Activated CD8-positive, alpha-beta memory T cell treated with anti-CD3 and anti-CD28 coated beads, Interleukin-2, amount 50 U/mL, for 1 hour (primary cell): ENCODE data around the gene GOLT1A.

Source experiments
- DNase-seq: peaks from one replicate; pipeline ENCODE4 v3.0.0-alpha.2; 2020; ENCODE audit errors: extremely low read depth

GOLT1A gene, protein sequence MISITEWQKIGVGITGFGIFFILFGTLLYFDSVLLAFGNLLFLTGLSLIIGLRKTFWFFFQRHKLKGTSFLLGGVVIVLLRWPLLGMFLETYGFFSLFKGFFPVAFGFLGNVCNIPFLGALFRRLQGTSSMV

GRCh38 chr1:204213668-204214662 is at the start of gene GOLT1A:
GOLT1A (minus strand) TSS chr1:204213988; CDS start chr1:204213906, 82 bp downstream.
- DNase-seq = no peak

DNA sequence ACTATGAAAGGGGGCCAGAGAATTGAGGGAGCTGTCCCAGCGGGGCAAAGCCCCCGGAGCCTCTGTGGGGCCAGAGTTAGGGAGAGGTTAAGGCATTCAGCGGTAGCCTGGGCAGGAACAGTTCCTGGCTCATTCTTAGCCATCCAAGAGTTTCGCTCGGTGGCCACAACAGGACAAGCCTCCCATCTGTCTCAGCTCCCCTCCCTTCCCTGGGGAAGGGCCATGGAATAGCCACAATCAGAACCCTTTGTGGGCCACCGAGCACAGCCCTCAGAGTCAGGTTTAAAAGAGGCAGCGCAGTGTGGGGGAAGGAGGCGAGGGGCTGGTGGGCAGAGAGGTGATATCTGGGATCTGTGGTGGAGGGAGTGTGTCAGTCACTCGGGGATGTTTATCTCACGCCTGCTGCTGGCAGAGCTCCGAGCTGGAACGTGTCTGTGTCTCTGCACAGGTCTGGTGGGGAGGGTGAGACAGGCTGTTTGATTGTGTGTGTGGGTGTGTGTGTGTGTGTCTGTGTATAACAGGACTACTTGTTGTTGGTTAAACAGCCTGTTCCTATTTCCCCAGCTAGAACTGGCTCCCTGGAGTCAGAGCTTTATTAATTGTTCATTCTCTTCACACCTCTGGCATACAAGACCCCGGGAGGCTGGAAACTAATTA is 49.6 kb upstream of the GOLT1A start:
- no peak for DNase-seq

GRCh38 chr1:204262506-204263253 is 48.9 kb upstream of the GOLT1A start:
- DNase-seq = no peak

DNA sequence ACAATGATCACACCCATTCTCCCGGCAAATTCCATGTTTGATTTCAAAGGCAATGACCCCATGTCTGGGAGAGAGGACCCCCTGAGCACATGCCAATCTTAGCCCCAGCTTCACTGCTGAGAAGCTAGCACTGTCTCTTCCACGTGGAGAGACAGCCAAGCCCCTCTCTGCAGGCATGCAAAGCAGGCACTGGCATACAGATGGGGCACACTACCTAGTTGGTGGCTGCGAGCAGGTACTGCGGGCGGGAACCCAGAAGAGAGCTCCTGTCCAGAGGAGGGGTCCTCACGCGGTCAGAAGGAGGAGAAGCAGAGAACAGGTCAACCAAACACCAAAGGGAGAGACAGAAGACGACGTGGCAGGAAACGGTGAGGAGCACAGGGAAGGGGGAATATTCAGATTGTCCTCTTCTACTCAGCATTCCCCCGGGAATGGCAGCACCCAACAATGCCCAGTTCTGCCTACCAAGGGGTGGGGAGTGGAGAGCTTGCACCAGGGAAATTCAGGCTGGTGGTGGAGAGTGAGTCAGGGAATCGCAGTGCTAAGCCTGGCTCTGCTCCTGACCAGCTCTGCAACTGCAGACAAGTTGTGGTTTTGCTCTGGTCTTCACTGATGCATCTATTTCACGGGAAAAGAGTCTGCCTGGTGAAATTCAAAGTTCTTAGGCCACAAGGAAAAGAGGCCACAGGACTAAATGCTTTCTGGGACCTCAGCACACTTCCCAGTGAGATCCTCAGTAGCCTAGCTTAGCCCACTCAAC is 48.1 kb upstream of the GOLT1A start:
- no peak for DNase-seq

GRCh38 chr1:204261266-204261665 is 47.5 kb upstream of the GOLT1A start:
- DNase-seq = no peak

DNA sequence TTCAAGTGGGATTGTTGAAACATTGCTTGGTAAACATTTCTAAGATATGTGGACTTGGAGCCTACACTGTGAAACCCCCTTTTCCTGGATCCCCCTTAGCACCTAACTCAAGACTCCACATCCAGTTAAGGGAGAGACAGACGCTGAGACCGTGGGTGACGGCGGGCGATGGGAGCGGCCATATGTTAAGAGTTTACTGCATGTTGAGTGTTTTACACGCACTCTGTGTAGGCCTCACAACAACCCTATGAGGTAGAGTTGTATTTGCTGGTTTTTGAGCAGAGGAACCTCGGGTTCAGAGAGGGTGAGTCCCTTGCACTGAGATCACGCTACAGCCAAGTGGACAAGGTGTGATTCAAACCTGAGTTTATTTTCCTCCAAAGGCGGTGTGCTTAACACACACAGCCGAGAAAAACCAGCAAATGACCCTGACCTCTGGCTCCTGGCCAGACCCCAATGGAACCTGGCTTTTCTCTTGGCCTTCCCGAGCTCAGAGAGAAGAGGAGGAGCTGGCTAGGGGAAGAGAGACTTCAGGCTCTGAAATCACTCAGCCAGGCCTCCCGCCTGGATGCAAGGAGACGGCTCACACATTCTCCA is 46.9 kb upstream of the GOLT1A start:
- no peak for DNase-seq

- no peak for DNase-seq
Measured at GRCh38 chr1:204259782-204260181, 46.0 kb upstream of the GOLT1A start.

DNA sequence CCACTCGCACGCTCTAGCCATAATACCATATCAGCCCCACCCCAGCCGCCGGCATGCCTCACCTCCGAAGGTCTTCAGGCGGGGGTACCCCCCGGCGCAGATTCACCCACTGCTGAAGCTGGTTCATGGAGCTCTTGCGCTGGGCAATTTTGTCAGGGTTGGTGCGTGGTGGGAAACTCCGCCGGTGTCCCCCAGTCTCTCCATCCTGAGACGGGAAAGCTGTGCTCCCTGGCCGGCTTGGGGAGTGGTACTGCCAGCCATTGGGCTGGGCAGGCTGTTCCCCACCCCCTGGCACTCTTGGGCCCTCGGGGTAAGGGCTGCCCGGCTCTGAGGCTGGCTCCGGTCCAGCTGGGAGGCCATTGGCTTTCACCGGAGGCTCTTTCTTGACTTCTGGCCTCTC is 45.4 kb upstream of the GOLT1A start:
- DNase-seq = no peak

GRCh38 chr1:204258213-204259115 is 44.7 kb upstream of the GOLT1A start:
- DNase-seq = no peak

GRCh38 chr1:204257446-204257845 is 43.7 kb upstream of the GOLT1A start:
- DNase-seq = no peak

DNA sequence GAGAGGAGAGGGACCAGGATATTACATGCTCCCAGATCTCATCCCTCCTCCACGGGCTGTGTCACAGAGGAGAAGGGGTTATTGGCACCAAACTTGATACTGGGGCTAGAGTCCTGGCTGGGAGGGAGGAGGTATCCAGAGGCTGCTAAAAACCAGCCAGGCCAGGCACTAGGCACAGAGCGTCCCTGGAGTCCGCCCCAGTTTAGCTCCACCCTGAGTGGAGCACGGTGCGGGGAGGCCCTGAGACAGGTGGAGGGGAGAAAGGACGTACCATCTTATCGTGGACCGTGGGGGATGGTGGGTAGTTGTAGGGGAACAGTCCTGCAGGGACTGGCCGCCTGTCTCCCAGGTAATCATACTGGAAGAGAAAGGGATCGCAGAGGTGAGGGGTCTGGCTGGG is 42.7 kb upstream of the GOLT1A start:
- no peak for DNase-seq

DNA sequence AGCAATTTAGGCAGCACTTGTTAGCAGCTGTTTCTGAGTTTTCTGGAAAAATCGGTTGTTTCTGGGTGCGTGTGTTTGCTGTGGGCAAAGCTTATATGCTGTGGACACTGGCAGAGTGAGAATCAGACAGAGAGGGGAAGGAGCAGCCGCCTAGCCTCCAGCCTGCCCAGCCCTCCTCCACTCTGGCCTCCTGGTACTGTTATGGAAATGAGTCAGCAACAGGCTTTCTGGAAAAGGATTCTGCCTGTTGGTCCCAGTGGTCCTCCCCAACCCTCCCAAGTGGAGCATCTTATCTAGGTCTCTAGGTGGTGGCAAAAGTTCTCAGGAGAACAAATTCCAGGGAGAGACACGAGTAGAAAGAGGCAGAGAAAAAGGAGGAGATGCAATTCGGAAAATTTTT is 42.2 kb upstream of the GOLT1A start:
- DNase-seq = no peak

GRCh38 chr1:204255225-204255624 is 41.4 kb upstream of the GOLT1A start:
- DNase-seq = no peak

- no peak for DNase-seq
Measured at GRCh38 chr1:204254031-204254661, 40.4 kb upstream of the GOLT1A start.

GRCh38 chr1:204251926-204252689 is 38.3 kb upstream of the GOLT1A start:
- DNase-seq = no peak

DNA sequence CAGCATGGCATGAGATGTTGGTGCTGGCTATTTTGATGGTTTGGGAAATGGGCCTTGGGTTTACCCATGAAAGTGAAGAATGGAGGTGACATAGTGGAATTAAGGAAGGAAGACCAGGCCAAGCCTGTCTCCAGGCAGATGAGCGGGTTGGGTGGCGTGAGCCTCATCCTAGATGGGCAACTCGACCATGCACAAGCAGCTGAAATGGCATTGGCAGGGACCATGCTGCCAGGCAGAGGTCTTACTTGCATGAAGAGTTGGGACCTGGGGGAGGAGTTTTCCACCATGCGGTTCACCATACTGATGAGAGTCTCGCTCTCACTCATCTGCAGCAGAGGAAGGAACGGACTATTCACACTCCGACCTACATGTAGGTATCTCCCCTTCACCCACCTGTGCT is 37.5 kb upstream of the GOLT1A start:
- no peak for DNase-seq

DNA sequence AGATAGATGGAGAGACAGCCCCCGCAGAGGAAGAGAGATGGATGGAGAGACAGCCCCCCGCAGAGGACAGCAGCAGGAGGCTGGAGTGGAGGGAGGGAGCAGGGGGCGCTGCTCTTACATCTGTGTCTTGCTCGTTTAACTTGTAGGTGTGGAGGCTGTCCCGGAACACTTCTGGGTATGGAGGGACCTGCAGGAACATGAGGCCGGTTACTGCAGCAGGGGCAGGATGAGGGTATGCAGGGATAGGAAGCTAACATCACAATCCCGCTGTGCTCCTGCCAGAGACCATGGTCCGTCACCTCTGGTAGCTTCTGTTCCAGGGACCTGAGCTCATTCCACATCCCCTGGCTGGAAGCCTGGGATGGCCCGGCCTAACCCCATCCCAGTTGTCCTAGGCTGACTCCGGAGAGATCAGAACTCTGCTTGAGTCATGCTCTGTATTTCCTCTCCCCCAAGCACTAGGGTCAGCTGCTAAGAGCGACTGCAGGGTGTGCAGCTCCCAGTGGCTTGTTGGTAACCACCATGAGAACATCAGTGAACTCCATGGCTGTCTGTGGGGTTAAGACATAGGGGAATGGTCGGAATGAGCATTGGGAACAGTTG is 36.7 kb upstream of the GOLT1A start:
- DNase-seq = no peak
